Measurements from ENCODE around the gene PPP1R36. TPM values are rescaled to one million over a fixed set of nuclear protein-coding genes. Genes with fewer than 3 reads are reported as not detected.
A peak's percentile ranks its signal among the peaks of the same experiment; 100 is the strongest.

Gene PPP1R36
- total and polyA plus RNA-seq, 2 of the 13 experiments (the other 11 are each of a cell fraction or from before 2014, with no cell fraction given) = 0.11 to 0.17 TPM

DNA sequence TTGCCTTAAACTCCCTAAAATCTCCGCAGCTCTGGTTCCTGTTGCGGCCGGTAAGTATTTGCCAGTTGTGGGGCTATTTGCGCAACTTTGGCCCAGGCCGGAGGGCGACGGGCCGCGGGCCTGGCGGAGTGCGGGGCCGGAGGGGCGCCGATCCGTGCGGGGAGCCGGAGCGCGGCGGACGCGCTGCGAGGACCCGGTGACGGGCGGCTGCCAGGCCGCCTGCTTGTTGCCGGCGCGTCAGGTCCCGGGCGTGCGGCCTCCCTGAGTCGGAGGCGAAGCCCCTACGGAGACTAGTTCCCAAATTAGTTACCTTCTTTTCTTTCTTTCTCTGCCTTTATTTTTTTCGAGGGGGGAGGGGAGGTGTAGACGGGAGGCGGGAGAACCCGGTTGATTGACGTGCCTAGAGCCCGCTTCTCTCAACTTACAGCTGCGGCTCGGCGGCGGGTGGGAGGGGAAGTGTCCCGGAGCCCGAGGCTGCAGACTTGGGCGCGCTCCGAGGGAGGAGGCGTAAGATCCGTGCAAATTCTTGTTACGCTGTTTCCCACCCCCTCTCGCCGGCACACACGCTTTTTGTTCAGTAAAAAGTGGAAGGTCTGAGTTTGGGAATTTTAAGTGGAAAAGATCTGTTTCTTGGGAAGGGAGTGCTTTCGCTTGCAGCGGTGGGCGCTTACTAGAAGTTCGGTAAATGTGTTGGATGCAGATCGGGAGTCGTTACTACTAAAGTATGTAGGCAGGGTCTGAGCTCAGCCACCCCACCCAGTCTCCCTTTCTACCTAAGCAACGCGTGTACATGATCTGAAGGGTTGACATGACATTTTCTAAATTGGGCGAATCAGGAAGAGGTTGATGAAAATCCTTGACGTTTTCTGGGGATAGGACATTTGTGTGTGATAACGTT, 44.6 kb upstream of the PPP1R36 start (continued):
- TF ChIP-seq, protein P1, sequence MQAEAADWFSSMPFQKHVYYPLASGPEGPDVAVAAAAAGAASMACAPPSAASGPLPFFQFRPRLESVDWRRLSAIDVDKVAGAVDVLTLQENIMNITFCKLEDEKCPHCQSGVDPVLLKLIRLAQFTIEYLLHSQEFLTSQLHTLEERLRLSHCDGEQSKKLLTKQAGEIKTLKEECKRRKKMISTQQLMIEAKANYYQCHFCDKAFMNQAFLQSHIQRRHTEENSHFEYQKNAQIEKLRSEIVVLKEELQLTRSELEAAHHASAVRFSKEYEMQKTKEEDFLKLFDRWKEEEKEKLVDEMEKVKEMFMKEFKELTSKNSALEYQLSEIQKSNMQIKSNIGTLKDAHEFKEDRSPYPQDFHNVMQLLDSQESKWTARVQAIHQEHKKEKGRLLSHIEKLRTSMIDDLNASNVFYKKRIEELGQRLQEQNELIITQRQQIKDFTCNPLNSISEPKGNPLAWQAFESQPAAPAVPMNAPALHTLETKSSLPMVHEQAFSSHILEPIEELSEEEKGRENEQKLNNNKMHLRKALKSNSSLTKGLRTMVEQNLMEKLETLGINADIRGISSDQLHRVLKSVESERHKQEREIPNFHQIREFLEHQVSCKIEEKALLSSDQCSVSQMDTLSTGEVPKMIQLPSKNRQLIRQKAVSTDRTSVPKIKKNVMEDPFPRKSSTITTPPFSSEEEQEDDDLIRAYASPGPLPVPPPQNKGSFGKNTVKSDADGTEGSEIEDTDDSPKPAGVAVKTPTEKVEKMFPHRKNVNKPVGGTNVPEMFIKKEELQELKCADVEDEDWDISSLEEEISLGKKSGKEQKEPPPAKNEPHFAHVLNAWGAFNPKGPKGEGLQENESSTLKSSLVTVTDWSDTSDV (CRISPR knock-in tag; IDR thresholded peaks at IDR 0.05) = no peak
- TF ChIP-seq, protein P2, sequence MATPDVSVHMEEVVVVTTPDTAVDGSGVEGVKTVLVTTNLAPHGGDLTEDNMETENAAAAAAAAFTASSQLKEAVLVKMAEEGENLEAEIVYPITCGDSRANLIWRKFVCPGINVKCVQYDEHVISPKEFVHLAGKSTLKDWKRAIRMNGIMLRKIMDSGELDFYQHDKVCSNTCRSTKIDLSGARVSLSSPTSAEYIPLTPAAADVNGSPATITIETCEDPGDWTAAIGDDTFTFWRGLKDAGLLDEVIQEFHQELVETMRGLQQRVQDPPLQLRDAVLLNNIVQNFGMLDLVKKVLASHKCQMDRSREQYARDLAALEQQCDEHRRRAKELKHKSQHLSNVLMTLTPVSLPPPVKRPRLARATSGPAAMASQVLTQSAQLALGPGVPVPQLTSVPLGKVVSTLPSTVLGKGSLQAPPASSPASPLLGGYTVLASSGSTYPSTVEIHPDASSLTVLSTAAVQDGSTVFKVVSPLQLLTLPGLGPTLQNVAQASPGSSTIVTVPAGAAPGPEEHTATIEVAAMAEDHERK (CRISPR knock-in tag; IDR thresholded peaks at IDR 0.05; ENCODE audit: low read depth) = no peak
- no peak for TF ChIP-seq RELA (CRISPR knock-in tag; IDR thresholded peaks at IDR 0.05)
- no peak for TF ChIP-seq ZNF773 (CRISPR knock-in tag; IDR thresholded peaks at IDR 0.05; ENCODE audit: borderline replicate concordance)
- no peak for TF ChIP-seq ZNF562 (CRISPR knock-in tag; IDR thresholded peaks at IDR 0.05; ENCODE audit: borderline replicate concordance)

DNA sequence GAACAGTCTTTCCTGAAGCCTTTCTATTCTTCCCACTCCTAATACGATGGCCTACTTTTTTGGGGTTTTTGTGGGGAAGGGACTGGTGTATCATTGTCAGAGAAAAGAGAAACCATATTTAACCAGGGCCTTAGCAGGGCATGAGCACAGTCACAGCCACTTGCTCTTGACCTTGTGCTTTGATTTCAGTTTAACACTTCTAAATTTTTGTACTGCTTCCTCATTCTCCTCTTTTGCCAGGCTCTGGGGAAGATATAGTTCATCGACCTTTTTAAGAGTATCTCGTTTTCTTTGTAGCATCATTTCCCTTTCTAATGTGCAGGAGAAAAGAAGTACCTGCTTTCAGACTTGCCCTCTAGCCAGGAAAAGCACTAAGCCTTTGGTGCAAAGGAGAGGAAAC, 43.0 kb upstream of the PPP1R36 start:
- Histone ChIP-seq H3K4me3 (replicated peaks in 1 of 3; ENCODE audit: insufficient read depth in 1 of 3, low read depth in 2 of 3, low read length in 3 of 3) (peak overlapping the region; percentile 10 to 36 (median 26); a peak in 5 of 6 replicates), H3K4me1 (ENCODE audit: insufficient read depth, low read length) (peaks cover 69% of the 10 kb centered on the region), H3K27me3 (ENCODE audit: control insufficient read depth in 1 of 2, insufficient read depth in 2 of 2, low read length in 2 of 2) (no peaks in the 10 kb centered on the region; a peak in 1 of 5 replicates), H3K27ac (ENCODE audit: extremely low read length, insufficient read depth, low read length) (no peak overlapping the region), H2AFZ (ENCODE audit: low read length) (no peak overlapping the region), H3K4me2 (ENCODE audit: low read depth, low read length) (peak overlapping the region; percentile 91), H3K9me3 (ENCODE audit: low read length) (no peaks in the 10 kb centered on the region), H3K79me2 (ENCODE audit: insufficient read depth, low read length) (peaks cover 76% of the 10 kb centered on the region), H4K20me1 (ENCODE audit: insufficient read depth, low read length) (peaks cover 37% of the 10 kb centered on the region), H3K36me3 (replicated peaks in 1 of 2; ENCODE audit: control insufficient read depth in 1 of 2, insufficient read depth in 2 of 2, low read length in 2 of 2) (no peaks in the 10 kb centered on the region), H3K9ac (ENCODE audit: insufficient read depth, low read depth, low read length) (peak overlapping the region; percentile 30; the same call in 1 of the 2 replicates)
- intact Hi-C loops (cut with micrococcal nuclease; ENCODE audit: unreplicated experiment) (no loop called here), in situ Hi-C loops (cut with HindIII; ENCODE audit: extremely low pct_ligation_motif_present, low pct_unique_long_range_greater_than_20kb) (no loop called here)
- POLR2A ChIA-PET = no interaction called here
- ATAC-seq = no peak
- no peak for TF ChIP-seq HOXA9 (CRISPR knock-in tag; IDR thresholded peaks at IDR 0.05; ENCODE audit: borderline replicate concordance)
- TF ChIP-seq, protein P3, sequence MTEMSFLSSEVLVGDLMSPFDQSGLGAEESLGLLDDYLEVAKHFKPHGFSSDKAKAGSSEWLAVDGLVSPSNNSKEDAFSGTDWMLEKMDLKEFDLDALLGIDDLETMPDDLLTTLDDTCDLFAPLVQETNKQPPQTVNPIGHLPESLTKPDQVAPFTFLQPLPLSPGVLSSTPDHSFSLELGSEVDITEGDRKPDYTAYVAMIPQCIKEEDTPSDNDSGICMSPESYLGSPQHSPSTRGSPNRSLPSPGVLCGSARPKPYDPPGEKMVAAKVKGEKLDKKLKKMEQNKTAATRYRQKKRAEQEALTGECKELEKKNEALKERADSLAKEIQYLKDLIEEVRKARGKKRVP (CRISPR knock-in tag; IDR thresholded peaks at IDR 0.05) = no peak
- WGBS (ENCODE audit: low lambda C conversion rate) = 52% methylated on average over 3 of the region's 3 CpGs
- CTCF ChIA-PET (ENCODE audit: low intra/inter-chr PET ratio, low total read pairs) = no interaction called here
- no TSS peak for BruUV-seq (replicated peaks)
- no peak for DNase-seq (ENCODE audit: low spot score)
- FAIRE-seq = no peak

Data from HepG2 (cell line).